HepG2 (cell line): Measurements from ENCODE around the gene RMI2. TPM values are rescaled to one million over a fixed set of nuclear protein-coding genes. Genes with fewer than 3 reads are reported as not detected.

ENCODE experiments used
- ETV6 ChIP-seq: sonication (generic); formaldehyde crosslinking; conservative IDR thresholded peaks from 2 replicates; pipeline ENCODE4 v1.4.0; 2020; ENCODE audit warnings: missing genetic modification reagents
- HMGA1 ChIP-seq: sonication (generic); formaldehyde crosslinking; conservative IDR thresholded peaks from 2 replicates; pipeline ENCODE4 v1.4.0; 2020; ENCODE audit warnings: missing genetic modification reagents
- MED1 ChIP-seq: sonication (generic); formaldehyde crosslinking; IDR thresholded peaks from 2 replicates; pipeline ENCODE4 v1.4.0; 2020; ENCODE audit warnings: missing genetic modification reagents
- NFRKB ChIP-seq: fragments of 450-650 bp; IDR thresholded peaks from 2 replicates; pipeline ENCODE4 v1.6.1; 2017
- PHB2 ChIP-seq: fragments of 450-650 bp; IDR thresholded peaks from 2 replicates; pipeline ENCODE4 v1.6.1; 2018; ENCODE audit not compliant: partially characterized antibody
- RBM39 ChIP-seq: fragments of 200-400 bp; formaldehyde crosslinking; IDR thresholded peaks from one replicate; pipeline ENCODE4 v1.6.1; 2018; ENCODE audit warnings: antibody characterized with exemption, mild to moderate bottlenecking, low read depth, low read length; ENCODE audit not compliant: poor library complexity, severe bottlenecking
- REPIN1 ChIP-seq: sonication (generic); formaldehyde crosslinking; IDR thresholded peaks from 2 replicates; pipeline ENCODE4 v1.8.0; 2022; ENCODE audit warnings: missing genetic modification reagents, low read depth, mild to moderate bottlenecking, borderline replicate concordance
- SMARCC2 ChIP-seq: fragments of 450-650 bp; IDR thresholded peaks from 2 replicates; pipeline ENCODE4 v1.6.1; 2017; ENCODE audit warnings: antibody characterized with exemption, mild to moderate bottlenecking
- SMYD3 ChIP-seq: sonication (generic); formaldehyde crosslinking; IDR thresholded peaks from 2 replicates; pipeline ENCODE4 v1.8.1; 2023; ENCODE audit warnings: mild to moderate bottlenecking, missing genetic modification reagents
- SP140L ChIP-seq: sonication (generic); formaldehyde crosslinking; IDR thresholded peaks from 2 replicates; pipeline ENCODE4 v1.4.0; 2020; ENCODE audit warnings: missing genetic modification reagents, borderline replicate concordance
- SPEN ChIP-seq: sonication (generic); formaldehyde crosslinking; IDR thresholded peaks from 2 replicates; pipeline ENCODE4 v1.5.1; 2020; ENCODE audit warnings: low read depth, mild to moderate bottlenecking, missing genetic modification reagents
- SRF ChIP-seq: IDR thresholded peaks from 2 replicates; pipeline ENCODE4 v1.6.1; 2011; ENCODE audit warnings: mild to moderate bottlenecking, low read depth, low read length, moderate library complexity
- ZNF251 ChIP-seq: sonication (generic); formaldehyde crosslinking; IDR thresholded peaks from 2 replicates; pipeline ENCODE4 v1.9.0; 2021; ENCODE audit warnings: mild to moderate bottlenecking, missing genetic modification reagents
- ZNF256 ChIP-seq: sonication (generic); formaldehyde crosslinking; conservative IDR thresholded peaks from 2 replicates; pipeline ENCODE4 v1.4.0; 2020; ENCODE audit warnings: missing genetic modification reagents
- polyA plus RNA-seq, 8 experiments: library from polyadenylated mRNA; depleted of rRNA in 3 of 8; stranded (reverse) in 7 of 8; unstranded in 1 of 8; fragments of >200 nt; fragmentation: Illumina TruSeq in 4 of 8; extraction: Trizol in 4 of 8; gene quantifications; 2 replicates each; pipeline versions ENCODE4 v1.2.1 to v1.2.3, GENCODE V29; 2011 to 2016; ENCODE audit warnings: low read depth in 4 of 8, missing spikeins in 1 of 8, mixed read lengths in 1 of 8; ENCODE audit not compliant: insufficient read depth in 1 of 8
- total RNA-seq, 5 experiments: library from RNA; depleted of rRNA; stranded (reverse); fragments of >200 nt; fragmentation: Illumina TruSeq; extraction: Trizol; gene quantifications; 2 replicates each; pipeline ENCODE4 v1.2.3, GENCODE V29; 2016; ENCODE audit warnings: low read depth in 1 of 5
- TF ChIP-seq, protein P1 (sequence below), 2 experiments: IDR thresholded peaks; 2 replicates each; pipeline ENCODE4 v1.6.1; 2011 to 2012; ENCODE audit warnings: low read length in 2 of 2, borderline replicate concordance in 1 of 2, low read depth in 1 of 2, mild to moderate bottlenecking in 1 of 2, moderate library complexity in 1 of 2
- TF ChIP-seq, protein P2 (sequence below): sonication (generic); formaldehyde crosslinking; IDR thresholded peaks from 2 replicates; pipeline ENCODE4 v1.5.0; 2020; ENCODE audit warnings: missing genetic modification reagents
- TF ChIP-seq, protein P3 (sequence below): sonication (generic); formaldehyde crosslinking; IDR thresholded peaks from 2 replicates; pipeline ENCODE4 v1.8.0; 2022; ENCODE audit warnings: mild to moderate bottlenecking, missing genetic modification reagents; ENCODE audit not compliant: insufficient replicate concordance
- TF ChIP-seq, protein P4 (sequence below): sonication (generic); formaldehyde crosslinking; IDR thresholded peaks from 2 replicates; pipeline ENCODE4 v1.4.0; 2020; ENCODE audit warnings: missing genetic modification reagents

The RMI2 gene
- total and polyA plus RNA-seq, 2 of the 13 experiments (the other 11 are each of a cell fraction or from before 2014, with no cell fraction given) = 24.5 to 55.7 TPM

DNA sequence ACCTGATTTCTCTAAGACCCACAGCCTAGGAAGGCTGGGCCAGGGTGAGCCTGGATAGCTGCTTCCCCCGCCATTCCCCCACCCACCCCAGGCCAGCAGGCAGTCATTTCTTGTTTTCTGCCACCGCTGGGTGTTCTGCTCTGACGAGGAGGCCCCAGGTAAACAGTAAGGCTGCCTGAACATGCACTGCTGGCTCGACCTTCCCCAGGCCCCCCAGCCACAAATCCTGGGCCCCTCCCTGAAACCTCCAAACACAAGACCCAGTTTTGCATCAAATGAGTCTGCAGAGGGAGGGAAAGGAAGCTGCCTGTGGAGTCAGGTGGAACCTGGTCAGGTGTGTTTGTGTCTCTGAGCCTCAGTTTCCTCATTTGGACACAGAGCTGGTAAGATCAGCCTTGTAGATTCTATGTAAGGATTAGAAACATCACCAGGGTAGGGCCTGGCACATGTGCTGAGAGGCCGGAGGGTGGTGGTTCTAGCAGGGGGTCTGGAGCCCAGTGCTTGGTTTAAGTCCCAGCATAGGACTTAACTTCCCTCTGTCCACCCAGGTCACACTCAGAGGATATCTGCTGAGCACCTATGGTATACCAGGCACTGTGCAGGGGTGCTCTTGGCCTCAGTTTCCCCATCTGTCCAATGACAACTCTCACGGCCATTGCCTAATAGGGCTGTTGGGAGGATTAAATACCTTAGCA is 45.2 kb upstream of the RMI2 start (continued):
- TF ChIP-seq, protein P1, sequence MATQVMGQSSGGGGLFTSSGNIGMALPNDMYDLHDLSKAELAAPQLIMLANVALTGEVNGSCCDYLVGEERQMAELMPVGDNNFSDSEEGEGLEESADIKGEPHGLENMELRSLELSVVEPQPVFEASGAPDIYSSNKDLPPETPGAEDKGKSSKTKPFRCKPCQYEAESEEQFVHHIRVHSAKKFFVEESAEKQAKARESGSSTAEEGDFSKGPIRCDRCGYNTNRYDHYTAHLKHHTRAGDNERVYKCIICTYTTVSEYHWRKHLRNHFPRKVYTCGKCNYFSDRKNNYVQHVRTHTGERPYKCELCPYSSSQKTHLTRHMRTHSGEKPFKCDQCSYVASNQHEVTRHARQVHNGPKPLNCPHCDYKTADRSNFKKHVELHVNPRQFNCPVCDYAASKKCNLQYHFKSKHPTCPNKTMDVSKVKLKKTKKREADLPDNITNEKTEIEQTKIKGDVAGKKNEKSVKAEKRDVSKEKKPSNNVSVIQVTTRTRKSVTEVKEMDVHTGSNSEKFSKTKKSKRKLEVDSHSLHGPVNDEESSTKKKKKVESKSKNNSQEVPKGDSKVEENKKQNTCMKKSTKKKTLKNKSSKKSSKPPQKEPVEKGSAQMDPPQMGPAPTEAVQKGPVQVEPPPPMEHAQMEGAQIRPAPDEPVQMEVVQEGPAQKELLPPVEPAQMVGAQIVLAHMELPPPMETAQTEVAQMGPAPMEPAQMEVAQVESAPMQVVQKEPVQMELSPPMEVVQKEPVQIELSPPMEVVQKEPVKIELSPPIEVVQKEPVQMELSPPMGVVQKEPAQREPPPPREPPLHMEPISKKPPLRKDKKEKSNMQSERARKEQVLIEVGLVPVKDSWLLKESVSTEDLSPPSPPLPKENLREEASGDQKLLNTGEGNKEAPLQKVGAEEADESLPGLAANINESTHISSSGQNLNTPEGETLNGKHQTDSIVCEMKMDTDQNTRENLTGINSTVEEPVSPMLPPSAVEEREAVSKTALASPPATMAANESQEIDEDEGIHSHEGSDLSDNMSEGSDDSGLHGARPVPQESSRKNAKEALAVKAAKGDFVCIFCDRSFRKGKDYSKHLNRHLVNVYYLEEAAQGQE (IDR thresholded peaks at IDR 0.05; ENCODE audit: borderline replicate concordance in 1 of 2, low read depth in 1 of 2, low read length in 2 of 2) = no peak
- TF ChIP-seq, protein P2, sequence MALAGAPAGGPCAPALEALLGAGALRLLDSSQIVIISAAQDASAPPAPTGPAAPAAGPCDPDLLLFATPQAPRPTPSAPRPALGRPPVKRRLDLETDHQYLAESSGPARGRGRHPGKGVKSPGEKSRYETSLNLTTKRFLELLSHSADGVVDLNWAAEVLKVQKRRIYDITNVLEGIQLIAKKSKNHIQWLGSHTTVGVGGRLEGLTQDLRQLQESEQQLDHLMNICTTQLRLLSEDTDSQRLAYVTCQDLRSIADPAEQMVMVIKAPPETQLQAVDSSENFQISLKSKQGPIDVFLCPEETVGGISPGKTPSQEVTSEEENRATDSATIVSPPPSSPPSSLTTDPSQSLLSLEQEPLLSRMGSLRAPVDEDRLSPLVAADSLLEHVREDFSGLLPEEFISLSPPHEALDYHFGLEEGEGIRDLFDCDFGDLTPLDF (CRISPR knock-in tag) = no peak
- TF ChIP-seq SP140L (CRISPR knock-in tag) (no peak), NFRKB (no peak), PHB2 (no peak), ETV6 (no peak), SMARCC2 (no peak), HMGA1 (no peak), SMYD3 (CRISPR knock-in tag) (no peak), MED1 (CRISPR knock-in tag) (peak; percentile 26; the same call in 1 of the 2 replicates), REPIN1 (no peak), ZNF256 (no peak), SPEN (CRISPR knock-in tag) (no peak), RBM39 (no peak), ZNF251 (no peak), SRF (no peak)
- TF ChIP-seq, protein P3, sequence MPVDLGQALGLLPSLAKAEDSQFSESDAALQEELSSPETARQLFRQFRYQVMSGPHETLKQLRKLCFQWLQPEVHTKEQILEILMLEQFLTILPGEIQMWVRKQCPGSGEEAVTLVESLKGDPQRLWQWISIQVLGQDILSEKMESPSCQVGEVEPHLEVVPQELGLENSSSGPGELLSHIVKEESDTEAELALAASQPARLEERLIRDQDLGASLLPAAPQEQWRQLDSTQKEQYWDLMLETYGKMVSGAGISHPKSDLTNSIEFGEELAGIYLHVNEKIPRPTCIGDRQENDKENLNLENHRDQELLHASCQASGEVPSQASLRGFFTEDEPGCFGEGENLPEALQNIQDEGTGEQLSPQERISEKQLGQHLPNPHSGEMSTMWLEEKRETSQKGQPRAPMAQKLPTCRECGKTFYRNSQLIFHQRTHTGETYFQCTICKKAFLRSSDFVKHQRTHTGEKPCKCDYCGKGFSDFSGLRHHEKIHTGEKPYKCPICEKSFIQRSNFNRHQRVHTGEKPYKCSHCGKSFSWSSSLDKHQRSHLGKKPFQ = no peak
- TF ChIP-seq, protein P4, sequence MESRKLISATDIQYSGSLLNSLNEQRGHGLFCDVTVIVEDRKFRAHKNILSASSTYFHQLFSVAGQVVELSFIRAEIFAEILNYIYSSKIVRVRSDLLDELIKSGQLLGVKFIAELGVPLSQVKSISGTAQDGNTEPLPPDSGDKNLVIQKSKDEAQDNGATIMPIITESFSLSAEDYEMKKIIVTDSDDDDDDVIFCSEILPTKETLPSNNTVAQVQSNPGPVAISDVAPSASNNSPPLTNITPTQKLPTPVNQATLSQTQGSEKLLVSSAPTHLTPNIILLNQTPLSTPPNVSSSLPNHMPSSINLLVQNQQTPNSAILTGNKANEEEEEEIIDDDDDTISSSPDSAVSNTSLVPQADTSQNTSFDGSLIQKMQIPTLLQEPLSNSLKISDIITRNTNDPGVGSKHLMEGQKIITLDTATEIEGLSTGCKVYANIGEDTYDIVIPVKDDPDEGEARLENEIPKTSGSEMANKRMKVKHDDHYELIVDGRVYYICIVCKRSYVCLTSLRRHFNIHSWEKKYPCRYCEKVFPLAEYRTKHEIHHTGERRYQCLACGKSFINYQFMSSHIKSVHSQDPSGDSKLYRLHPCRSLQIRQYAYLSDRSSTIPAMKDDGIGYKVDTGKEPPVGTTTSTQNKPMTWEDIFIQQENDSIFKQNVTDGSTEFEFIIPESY (CRISPR knock-in tag) = peak; percentile 9; the same call in 1 of the 2 replicates
